Left colon (tissue), 2 donors: ENCODE data around the gene PDZD2. TPM values are rescaled to one million over a fixed set of nuclear protein-coding genes. Genes with fewer than 3 reads are reported as not detected.

Source experiments
- ATAC-seq: fragments of 200-7000 bp; cut with Tn5 transposase; one replicate; pipeline ENCODE4 v1.9.1; 2020; ENCODE audit warnings: mild to moderate bottlenecking, moderate library complexity
- DNase-seq, 2 donors: peaks; one replicate each; pipeline ENCODE4 v3.0.0-alpha.2; 2020
- intact Hi-C, 2 donors: fragments of 100-400 bp; cut with DNase I in 1 of 2; cut with micrococcal nuclease in 1 of 2; formaldehyde crosslinking; loops; one replicate each; pipeline versions ENCODE4 v1.11.2 to v1.14.0; 2022; cut with DNase I, micrococcal nuclease
- total RNA-seq, 2 donors: library from RNA; stranded (reverse); fragmentation: NEBNext Ultra II Directional; extraction: Animal tissue kit (Norgen Biotek cat#: 25700); gene quantifications; one replicate each; pipeline ENCODE4 v1.2.1, GENCODE V29; 2021
- donor health status: DM: no; HTN: no; CAD: no.
- donor health status: DM: yes; HTN: yes; CAD: no.

Gene PDZD2
- total RNA-seq, 2 donors from 2014 or later, result 1.6 to 2.3 TPM

- intact Hi-C loops, result no loop called here
- no peak for ATAC-seq
- no peak for DNase-seq
Measured at GRCh38 chr5:31632460-31632859, 6.5 kb upstream of the PDZD2 start.

- no peak for DNase-seq
- no peak for ATAC-seq
- intact Hi-C loops, result no loop called here
Measured at GRCh38 chr5:31635446-31635845, 3.5 kb upstream of the PDZD2 start.

GRCh38 chr5:31637851-31638250 lies 1.1 kb upstream of the PDZD2 start:
- DNase-seq, result no peak
- ATAC-seq, result no peak
- intact Hi-C loops, result no loop called here

GRCh38 chr5:31638345-31638744 lies 586 bp upstream of the PDZD2 start:
- ATAC-seq, result no peak
- intact Hi-C loops, result no loop called here
- peak in 1 of 2 donors; percentile 23 for DNase-seq

DNA sequence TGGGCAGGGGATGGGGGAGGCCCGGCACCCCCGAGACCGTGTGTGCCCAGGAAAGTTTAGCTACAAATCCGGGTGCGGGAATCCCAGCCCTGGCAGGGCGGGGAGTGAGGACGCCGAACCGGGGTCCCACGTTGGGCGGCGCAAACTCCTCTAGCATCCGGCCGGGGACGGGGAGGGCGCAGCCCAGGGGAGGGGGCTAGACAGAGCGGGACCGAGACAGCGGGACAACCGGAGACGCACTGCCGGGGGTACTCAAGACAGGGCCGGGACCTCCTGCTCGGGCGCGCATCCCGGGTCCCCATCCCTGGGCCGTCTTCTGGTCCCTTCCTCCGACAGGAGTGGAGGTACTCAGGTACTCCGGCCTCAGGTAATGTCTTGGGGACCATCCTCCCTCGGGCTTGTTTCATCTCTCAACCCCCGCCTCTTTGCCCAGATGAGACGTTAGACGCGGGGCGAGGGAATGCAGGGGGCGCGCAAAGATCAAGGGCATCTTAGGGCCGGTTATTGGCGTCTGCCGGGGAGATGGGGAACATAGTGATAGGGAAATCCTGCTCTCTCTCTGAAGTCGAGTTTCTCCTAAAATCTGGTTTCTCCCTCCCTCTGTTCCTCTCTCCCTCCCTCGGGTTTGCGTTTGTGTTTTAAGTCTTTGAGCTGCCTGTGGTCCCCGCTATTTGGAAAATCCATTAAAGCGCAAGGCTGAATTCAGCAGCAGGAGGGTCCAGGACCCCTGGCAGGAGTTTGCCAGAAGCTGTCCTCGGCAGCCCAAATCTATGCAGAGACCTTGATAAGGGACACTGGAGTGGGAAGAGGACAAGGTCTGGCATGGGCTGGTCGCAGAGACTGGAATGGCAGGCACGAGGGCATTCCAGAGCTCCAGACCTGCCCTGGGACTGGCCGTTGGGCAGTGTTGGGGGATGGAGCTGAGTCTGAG lies 815 bp downstream of the PDZD2 start:
- ATAC-seq, result no peak
- peak in 1 of 2 donors; percentile 18 for DNase-seq

GRCh38 chr5:31640573-31640972 lies 1.6 kb downstream of the PDZD2 start:
- no peak for DNase-seq
- intact Hi-C loops, result no loop called here
- no peak for ATAC-seq

More for the DNA sequence above, 815 bp downstream of the PDZD2 start:
- intact Hi-C loops, result no loop called here

- DNase-seq (no peak), ATAC-seq (no peak)
- intact Hi-C loops, result no loop called here
Measured at GRCh38 chr5:31641059-31641458, 2.1 kb downstream of the PDZD2 start.

- DNase-seq, result no peak
Measured at GRCh38 chr5:31641575-31641974, 2.6 kb downstream of the PDZD2 start.

DNA sequence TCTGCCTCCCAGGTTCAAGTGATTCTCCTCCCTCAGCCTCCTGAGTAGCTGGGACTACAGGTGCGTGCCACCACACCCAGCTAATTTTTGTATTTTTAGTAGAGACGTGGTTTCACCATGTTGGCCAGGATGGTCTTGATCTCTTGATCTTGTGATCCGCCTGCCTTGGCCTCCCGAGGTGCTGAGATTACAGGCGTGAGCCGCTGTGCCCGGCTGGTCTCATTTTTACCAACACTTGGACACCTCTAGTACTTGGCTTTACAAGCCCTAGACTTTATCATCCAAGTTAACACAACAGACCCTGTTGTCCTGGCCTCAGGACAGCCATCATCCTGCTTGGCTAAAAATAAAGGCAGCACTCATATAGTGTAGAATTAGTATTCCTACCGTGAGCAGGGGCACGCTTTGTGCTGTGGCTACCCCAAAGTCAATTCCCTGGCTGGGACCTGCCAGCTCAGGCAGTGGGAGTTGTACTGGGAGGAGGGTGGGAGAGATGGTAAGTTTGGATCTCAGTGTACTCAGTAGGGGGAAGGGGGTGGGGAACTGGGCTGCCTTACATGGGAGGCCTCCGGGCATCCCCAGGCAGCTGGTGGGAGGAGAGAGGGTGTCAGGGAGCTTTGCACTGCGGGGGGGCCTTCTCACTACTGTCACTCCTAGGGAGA lies 6.6 kb downstream of the PDZD2 start:
- DNase-seq, result no peak
- ATAC-seq, result no peak
- intact Hi-C loops, result no loop called here

More at GRCh38 chr5:31641575-31641974, 2.6 kb downstream of the PDZD2 start:
- intact Hi-C loops, result no loop called here
- no peak for ATAC-seq

- intact Hi-C loops, result no loop called here
- ATAC-seq (no peak), DNase-seq (no peak)
Measured at GRCh38 chr5:31648326-31648725, 9.4 kb downstream of the PDZD2 start.

- DNase-seq (no peak), ATAC-seq (no peak)
- intact Hi-C loops, result no loop called here
Measured at GRCh38 chr5:31651241-31651640, 12.3 kb downstream of the PDZD2 start.

DNA sequence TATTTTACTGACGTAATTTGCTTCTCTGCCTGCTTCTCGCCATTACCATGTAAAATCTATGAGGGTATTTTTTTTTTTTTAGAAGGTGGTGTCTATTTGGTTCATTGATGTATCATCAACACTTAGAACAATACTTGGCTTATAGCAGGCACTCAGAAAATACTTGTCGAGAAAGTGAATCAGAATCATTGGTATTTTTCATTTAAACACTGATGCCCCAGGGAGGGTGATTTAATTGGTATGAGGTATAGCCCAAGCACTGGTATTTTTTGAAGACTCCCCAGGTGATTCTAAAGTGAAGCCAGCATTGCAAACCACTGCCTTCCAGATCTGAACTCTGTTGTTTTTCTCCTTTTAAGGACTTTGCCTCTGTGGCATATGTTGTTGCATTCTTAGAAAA lies 16.6 kb downstream of the PDZD2 start:
- ATAC-seq, result no peak
- intact Hi-C loops, result no loop called here
- no peak for DNase-seq

DNA sequence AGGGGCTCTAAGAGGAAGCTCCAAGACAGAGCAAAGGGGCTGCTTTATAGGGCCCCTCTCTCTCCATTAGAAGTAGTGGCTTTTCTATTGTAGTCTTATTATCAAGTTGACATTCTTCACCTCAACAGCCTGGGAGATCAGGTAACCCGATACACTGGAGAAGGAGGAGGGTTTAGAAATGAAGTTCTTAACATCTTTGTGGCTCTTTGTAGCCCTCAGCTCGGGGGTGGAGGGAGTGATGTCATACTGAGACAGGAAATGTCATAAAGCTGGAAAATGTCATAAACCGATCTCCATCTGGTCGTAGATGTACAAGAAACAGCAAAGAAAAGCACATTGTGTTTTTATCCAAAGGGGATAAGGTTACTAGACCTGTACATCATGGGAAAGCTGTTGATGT lies 17.9 kb downstream of the PDZD2 start:
- DNase-seq, result no peak
- intact Hi-C loops, result no loop called here
- ATAC-seq, result no peak

- ATAC-seq, result no peak
- intact Hi-C loops, result no loop called here
Measured at GRCh38 chr5:31657315-31657979, 18.5 kb downstream of the PDZD2 start.

GRCh38 chr5:31661257-31661656 lies 22.3 kb downstream of the PDZD2 start:
- ATAC-seq, result no peak
- intact Hi-C loops, result no loop called here
- no peak for DNase-seq

More at GRCh38 chr5:31657315-31657979, 18.5 kb downstream of the PDZD2 start:
- no peak for DNase-seq

- DNase-seq (no peak), ATAC-seq (no peak)
- intact Hi-C loops, result no loop called here
Measured at GRCh38 chr5:31663519-31663918, 24.6 kb downstream of the PDZD2 start.

DNA sequence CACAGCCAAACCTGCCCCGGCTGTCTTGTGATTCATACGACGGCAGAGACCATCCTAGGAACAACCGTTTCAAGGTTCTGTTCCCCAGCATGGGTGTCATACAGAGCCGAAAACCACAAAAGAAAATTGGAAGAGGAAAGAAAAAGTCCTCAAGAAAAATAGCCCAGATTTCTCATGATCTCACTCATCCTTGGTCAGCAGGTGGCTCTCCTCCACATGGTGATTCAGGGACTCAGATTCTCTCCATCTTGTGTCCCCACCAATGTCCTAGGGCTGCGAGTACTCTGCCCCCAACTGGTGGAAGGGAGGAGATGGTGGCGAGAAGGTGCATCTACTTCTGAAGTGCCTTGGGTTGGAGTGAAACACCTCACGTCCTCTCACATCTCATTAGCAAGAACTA lies 25.6 kb downstream of the PDZD2 start:
- DNase-seq, result no peak
- no peak for ATAC-seq
- intact Hi-C loops, result no loop called here

GRCh38 chr5:31671339-31671741 lies 32.4 kb downstream of the PDZD2 start:
- intact Hi-C loops, result no loop called here
- no peak for DNase-seq
- no peak for ATAC-seq

DNA sequence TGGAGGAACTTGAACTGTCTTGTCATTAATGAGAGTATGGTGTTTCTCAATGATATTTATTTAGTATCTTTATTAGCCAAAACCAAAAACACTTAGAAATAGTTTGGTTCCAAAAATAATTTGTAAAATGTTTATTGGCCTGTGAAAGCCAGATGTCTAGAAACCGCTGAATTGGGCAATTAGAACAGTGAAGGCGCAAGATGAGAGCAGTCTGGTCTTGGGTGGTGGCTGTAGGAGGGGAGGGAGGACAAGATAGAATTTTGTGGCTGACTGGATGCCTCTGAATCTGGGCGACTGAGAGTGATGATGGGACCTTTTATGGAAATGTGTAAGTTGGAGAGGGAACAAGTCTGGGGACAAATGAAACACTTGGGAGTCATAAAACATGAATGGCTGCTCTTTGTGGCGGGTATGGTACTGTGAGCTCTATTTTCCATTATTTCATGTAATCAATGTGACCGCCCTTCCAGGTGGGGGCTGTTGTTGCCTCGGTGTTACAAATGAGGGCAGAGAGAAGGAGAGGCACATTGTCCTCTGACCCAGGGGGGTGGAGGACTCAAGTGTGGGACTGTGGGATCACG lies 35.5 kb downstream of the PDZD2 start:
- DNase-seq (no peak), ATAC-seq (no peak)
- intact Hi-C loops, result no loop called here
